Endothelial cell of umbilical vein (primary cell): ENCODE measurements around the gene TSEN34.

Experiments used
- EZH2 ChIP-seq: IDR thresholded peaks from 2 replicates; pipeline ENCODE4 v1.6.1; 2012; ENCODE audit warnings: borderline replicate concordance, low read depth, mild to moderate bottlenecking, moderate library complexity, low read length, inconsistent platforms; ENCODE audit not compliant: severe bottlenecking
- FOS ChIP-seq: IDR thresholded peaks from 2 replicates; pipeline ENCODE4 v1.6.1; 2011; ENCODE audit warnings: mild to moderate bottlenecking, low read length, moderate library complexity, borderline replicate concordance; ENCODE audit not compliant: insufficient read depth
- GATA2 ChIP-seq: IDR thresholded peaks from 2 replicates; pipeline ENCODE4 v1.7.0; 2011; ENCODE audit warnings: low read depth, mild to moderate bottlenecking, moderate library complexity, mixed read lengths, low read length; ENCODE audit not compliant: insufficient read length, insufficient read depth
- JUN ChIP-seq: IDR thresholded peaks from 2 replicates; pipeline ENCODE4 v1.6.1; 2011; ENCODE audit warnings: borderline replicate concordance, low read depth; ENCODE audit not compliant: insufficient read length, insufficient read depth
- MYC ChIP-seq: IDR thresholded peaks from one replicate; pipeline ENCODE4 v1.6.1; 2011; ENCODE audit warnings: mild to moderate bottlenecking, low read depth, low read length
- POLR2A ChIP-seq: IDR thresholded peaks from 2 replicates; pipeline ENCODE4 v1.6.1; 2012; ENCODE audit warnings: low read depth, mild to moderate bottlenecking, control low read depth, low read length
- POLR2AphosphoS5 ChIP-seq: IDR thresholded peaks from 2 replicates; pipeline ENCODE4 v1.6.1; 2012; ENCODE audit warnings: low read depth, mild to moderate bottlenecking, control low read depth, low read length, moderate library complexity; ENCODE audit not compliant: insufficient read depth
- TF ChIP-seq, protein P1 (sequence below), 2 donors: IDR thresholded peaks; 1 replicate in 1 of 2; 2 replicates in 1 of 2; pipeline ENCODE4 v1.5.1; 2011; ENCODE audit warnings: low read length in 2 of 2, mild to moderate bottlenecking in 2 of 2, moderate library complexity in 2 of 2, control low read depth in 1 of 2, inconsistent platforms in 1 of 2, low read depth in 1 of 2; ENCODE audit not compliant: insufficient read depth in 1 of 2; ENCODE audit errors: extremely low read depth in 1 of 2
- TF ChIP-seq, protein P2 (sequence below): IDR thresholded peaks from 2 replicates; pipeline ENCODE4 v1.6.1; 2011; ENCODE audit not compliant: insufficient read depth, insufficient read length

DNA sequence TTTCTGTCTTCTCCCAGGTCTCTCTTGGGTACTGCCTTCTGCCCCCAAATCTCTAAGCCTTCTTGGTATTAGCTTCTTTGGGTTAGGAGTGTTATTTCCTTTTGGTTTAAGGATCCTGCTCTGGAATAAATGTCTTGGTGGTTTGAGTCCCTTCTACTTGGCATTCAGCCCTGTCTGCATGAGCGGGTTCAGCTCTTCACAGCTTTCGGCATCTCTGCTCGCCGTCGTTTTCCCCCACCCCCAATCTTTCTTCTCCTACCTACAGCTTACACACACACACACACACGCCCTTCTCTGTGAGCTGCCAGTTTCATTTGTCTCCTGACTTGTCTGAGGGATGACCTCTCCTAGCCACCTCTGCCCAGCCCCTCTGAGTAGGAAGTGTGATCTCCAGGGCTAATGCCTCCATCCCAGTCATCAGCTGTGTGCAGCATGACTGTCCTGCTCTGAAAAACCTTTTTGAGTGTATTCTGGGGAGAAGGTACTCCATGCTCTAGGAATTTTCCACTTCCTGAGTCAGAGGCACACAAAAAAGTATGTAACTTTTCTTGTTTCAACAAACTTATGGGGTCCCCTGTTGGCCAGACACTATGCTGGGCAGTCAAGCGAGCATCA lies 48.8 kb upstream of the TSEN34 start:
- TF ChIP-seq, protein P1, sequence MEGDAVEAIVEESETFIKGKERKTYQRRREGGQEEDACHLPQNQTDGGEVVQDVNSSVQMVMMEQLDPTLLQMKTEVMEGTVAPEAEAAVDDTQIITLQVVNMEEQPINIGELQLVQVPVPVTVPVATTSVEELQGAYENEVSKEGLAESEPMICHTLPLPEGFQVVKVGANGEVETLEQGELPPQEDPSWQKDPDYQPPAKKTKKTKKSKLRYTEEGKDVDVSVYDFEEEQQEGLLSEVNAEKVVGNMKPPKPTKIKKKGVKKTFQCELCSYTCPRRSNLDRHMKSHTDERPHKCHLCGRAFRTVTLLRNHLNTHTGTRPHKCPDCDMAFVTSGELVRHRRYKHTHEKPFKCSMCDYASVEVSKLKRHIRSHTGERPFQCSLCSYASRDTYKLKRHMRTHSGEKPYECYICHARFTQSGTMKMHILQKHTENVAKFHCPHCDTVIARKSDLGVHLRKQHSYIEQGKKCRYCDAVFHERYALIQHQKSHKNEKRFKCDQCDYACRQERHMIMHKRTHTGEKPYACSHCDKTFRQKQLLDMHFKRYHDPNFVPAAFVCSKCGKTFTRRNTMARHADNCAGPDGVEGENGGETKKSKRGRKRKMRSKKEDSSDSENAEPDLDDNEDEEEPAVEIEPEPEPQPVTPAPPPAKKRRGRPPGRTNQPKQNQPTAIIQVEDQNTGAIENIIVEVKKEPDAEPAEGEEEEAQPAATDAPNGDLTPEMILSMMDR (IDR thresholded peaks at IDR 0.05; ENCODE audit: extremely low read depth in 1 of 2, insufficient read depth in 1 of 2, low read depth in 1 of 2, low read length in 2 of 2), result no peak
- TF ChIP-seq POLR2A (no peak), EZH2 (no peak), POLR2AphosphoS5 (no peak), GATA2 (no peak), FOS (no peak), JUN (no peak), MYC (no peak)
- TF ChIP-seq, protein P2, sequence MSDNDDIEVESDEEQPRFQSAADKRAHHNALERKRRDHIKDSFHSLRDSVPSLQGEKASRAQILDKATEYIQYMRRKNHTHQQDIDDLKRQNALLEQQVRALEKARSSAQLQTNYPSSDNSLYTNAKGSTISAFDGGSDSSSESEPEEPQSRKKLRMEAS, result no peak
